HL-60/S4 (cell line): ENCODE data around the gene CORO1C.
"Not testable (repeated sequence)": the region's sequence is repeated elsewhere in the genome, so short reads cannot be mapped to it uniquely, and the experiment has no call there.

Experiments used
- in situ Hi-C: fragments of 300-500 bp; cut with MboI; formaldehyde crosslinking; loops from 2 replicates; pipeline ENCODE4 v1.14.3; 2022; ENCODE audit warnings: low sequenced_read_pairs

Gene CORO1C

DNA sequence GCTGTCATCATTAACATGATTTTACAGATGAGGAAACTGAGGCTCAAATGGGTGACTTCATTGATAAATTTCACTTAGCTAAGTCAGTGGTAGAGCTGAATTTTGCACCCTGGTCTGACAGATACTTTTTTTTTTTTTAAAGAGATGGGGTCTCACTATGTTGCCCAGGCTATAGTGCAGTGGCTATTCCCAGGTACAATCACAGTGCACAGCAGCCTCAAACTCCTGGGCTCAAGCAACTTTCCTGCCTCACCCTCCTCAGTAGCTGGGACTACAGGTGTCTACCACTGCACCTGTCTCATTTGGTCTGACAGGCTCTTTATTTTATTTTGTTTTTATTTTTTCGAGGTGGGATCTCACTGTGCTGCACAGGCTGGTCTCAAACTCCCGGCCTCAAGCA lies 24.2 kb upstream of the CORO1C start:
- in situ Hi-C loops, result no loop called here

DNA sequence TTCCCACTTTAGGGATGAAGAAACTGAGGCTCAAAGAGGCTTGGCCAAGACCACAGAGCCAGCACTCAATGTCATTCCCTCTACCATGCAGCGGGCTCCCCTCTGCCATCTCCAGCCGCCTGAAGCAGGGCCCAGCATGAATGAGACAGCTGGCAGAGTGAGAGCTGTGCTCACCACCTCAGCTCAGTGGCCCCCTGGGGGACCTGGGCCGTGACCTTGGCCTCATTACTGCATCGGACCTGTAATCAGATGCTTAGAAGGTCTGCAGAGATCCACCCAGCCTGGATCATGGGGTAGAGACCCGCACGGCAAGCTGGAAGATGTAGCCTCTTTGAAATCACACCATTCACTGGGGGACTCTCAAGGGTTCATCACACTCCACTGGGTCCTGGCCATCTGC lies 22.7 kb upstream of the CORO1C start:
- in situ Hi-C loops, result no loop called here

DNA sequence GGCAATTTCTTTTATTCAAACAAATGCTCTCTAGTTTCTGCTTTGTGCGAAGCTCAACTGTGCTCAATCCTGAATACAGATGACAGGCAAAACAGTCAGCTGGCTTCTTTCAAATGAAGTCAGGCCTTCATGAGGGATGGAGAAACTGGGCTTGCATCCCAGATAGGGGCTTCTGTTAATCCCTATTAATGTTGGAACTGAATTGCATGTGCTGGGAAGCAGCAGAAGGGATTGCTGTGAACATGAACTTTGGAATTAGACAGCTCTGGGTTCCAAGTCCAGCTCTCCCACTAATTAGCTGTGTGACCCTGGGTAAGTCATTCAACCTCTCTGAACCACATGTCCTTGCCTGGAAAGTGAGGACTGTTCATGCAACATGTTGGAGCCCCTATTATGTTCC lies 21.1 kb upstream of the CORO1C start:
- in situ Hi-C loops, result no loop called here

DNA sequence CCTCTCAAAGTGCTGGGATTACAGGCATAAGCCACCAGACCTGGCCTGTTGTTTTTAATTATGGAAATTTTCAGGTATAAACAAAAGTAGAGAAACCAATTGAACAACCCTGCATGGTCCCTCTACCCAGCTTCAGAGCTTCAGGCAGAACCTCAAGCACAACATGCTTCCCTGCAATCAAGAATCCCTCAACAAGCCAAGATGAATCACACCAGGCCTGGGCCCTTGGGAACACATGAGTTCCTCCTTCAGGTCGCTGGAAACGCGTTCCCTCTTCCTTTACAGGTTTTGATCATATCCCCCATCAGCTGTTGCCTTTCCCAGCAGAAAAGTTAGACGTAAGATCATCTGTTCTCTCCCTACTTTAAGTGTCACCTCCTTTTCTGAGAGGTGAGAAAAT lies 20.5 kb upstream of the CORO1C start:
- in situ Hi-C loops, result no loop called here

GRCh38 chr12:108751003-108751402 lies 19.7 kb upstream of the CORO1C start:
- in situ Hi-C loops, result not testable (repeated sequence)

DNA sequence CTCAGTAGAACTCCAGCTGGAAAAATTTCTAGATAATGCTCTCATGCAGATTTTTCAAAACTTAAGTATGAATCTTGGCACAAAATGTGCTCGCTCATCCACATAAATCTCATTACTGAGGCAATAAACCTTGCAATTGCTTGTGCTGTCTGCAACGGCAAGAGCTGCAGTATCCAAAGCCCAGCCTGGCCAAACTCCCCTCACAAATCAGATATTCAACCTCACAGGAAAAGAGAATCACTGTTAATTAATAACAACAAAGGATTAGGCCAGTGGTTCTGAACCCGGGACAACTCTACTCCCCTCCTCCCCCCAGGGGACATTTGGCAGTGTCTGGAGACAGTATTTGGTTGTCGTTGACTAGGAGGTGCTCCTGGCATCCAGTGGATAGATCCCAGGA lies 19.2 kb upstream of the CORO1C start:
- in situ Hi-C loops, result no loop called here

DNA sequence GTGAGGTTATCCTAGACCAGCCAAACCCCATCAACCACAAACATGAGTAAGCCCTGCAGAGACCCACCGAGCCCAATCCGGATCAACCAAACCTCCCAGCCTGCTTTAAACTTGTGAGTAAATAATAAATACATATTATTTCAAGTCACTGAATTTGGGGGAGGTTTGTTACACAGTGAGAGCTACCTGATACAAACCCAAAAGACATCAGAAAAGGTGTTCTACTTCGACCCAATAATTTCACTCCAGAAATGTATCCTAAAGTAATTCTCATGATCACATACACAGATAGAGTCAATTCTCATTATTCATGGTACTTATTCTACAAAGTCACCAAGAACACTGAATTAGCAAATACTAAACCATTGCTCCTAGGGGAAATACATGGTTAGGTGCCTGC lies 16.2 kb upstream of the CORO1C start:
- in situ Hi-C loops, result no loop called here

- in situ Hi-C loops, result no loop called here
Measured at GRCh38 chr12:108745641-108746040, 14.3 kb upstream of the CORO1C start.

DNA sequence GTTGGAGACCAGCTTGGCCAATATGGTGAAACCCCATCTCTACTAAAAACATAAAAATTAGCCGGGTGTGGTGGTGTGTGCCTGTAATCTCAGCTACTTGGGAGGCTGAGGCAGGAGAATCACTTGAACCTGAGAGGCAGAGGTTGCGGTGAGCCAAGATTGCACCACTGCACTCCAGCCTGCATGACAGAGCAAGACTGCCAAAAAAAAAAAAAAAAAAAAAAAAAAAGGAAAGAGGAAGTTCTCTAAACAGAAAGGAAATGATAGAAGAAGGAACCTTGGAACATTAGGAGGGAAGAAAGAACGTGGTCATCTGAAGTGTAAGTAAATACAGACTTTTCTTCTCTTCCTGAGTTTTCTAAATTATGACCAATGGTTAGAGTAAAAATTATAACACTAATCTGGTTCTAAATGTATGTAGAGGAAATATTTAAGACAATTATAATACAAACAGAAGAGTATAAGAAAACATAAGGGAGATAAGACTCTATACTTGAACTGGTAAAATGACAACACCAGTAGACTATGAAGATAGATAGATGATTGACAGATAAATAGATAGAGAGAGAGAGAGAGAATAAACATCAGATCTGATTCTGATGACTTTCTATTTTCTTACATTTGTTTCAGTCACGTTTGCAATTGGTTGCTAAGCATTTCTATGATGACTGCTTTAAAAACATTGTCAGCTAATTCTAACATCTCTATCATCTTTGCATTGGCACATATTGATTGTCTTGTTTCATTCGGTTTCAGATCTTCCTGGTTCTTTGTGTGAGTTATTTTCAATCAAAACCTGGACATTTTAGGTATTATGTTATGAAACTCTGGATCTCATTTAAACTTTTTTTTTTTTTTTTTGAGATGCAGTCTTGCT lies 12.9 kb upstream of the CORO1C start:
- in situ Hi-C loops, result no loop called here

DNA sequence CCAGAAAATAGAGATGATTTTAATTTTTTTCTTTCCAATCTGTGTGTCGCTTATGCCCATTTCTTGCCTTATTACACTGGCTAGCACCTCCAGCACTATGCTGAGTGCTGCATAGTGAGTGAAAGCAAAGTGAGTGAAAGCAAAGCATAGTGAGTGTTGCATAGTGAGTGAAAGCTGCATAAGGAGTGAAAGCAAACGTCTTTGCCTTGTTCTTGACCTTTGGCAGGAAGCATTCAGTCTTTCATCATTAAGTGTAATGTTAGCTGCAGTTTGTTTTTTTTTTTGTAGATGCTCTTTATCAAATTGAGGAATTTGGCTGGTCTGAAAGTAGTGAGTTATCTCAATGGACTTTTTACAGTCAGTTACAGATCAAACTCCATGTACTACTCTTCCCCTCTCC lies 6.9 kb upstream of the CORO1C start:
- in situ Hi-C loops, result no loop called here

- in situ Hi-C loops, result no loop called here
Measured at GRCh38 chr12:108735855-108736254, 4.5 kb upstream of the CORO1C start.

- in situ Hi-C loops, result no loop called here
Measured at GRCh38 chr12:108734200-108734906, 3.0 kb upstream of the CORO1C start.

DNA sequence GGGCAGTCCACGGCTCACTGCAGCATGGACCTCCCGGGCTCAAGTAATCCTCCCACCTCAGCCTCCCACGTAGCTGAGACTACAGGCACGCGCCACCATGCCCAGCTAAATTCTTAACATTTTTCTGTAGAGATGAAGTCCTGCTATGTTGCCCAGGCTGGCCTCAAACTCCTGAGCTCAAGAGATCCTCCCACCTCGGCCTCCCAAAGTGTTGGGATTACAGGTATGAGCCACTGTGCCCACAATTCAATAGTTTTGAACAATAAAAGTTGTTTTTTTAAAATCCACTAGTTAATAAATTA lies 1.9 kb upstream of the CORO1C start:
- in situ Hi-C loops, result not testable (repeated sequence)

DNA sequence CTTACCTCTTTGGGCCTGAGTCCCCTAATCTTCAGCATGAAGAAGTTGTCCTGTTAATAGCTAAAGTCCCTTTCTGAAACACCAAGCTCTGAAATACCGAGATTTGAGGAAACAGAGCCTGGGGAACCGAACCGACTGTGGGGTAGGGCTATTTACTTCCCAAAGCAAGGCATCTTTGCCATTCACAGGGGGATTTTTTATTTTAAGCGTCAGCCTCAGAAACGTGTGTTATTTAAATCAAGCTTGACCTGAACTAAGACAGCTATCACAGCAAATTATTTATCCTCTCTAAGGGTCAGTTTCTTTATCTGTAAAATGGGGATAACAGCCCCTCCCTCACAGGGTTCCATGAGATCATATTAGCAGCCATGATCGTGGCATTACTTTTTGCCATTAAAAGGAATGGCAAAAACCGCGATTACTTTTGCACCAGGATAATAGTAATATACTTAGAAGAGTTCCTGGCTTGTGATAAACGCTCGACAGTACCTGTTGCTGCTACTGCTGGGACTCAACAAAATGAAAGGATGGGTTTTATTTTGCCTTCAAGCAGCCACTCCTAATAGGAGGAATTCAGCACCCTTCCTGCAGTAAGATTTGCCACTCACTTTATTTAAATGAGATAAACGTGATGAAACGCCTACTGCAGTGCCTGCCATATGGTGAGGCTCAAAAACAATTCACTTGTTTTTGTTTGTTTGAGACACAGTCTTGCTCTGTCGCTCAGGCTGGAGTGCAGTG lies 1.3 kb upstream of the CORO1C start:
- in situ Hi-C loops, result no loop called here

DNA sequence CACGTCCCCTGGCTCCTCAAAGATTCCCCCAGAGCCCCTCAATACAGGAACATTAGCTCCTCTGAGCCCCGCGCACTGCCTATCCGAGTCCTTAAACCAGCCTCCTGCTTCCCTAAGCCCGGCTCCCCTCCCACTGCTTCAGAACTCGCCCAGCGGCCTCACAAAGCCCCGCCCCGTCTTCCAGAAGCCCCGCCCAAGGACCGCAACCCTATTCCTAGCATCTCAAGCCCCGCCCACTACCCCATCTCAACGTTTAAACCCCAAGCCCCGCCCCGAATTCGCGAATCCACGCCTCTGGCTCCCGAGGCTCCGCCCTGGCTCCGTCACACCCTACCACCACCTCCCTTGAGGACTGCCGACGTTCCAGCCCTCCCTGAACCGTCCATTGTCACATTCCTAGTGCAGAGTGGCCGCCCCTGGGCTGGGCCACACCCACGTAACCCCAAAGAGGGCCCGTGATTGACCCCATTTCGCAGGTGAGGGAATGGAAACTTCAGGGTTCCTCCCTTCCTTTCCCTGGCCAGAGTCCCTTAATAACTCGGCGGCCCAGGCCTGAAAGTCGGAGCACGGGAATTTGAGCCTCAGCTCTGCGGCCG lies 646 bp upstream of the CORO1C start:
- in situ Hi-C loops, result no loop called here

DNA sequence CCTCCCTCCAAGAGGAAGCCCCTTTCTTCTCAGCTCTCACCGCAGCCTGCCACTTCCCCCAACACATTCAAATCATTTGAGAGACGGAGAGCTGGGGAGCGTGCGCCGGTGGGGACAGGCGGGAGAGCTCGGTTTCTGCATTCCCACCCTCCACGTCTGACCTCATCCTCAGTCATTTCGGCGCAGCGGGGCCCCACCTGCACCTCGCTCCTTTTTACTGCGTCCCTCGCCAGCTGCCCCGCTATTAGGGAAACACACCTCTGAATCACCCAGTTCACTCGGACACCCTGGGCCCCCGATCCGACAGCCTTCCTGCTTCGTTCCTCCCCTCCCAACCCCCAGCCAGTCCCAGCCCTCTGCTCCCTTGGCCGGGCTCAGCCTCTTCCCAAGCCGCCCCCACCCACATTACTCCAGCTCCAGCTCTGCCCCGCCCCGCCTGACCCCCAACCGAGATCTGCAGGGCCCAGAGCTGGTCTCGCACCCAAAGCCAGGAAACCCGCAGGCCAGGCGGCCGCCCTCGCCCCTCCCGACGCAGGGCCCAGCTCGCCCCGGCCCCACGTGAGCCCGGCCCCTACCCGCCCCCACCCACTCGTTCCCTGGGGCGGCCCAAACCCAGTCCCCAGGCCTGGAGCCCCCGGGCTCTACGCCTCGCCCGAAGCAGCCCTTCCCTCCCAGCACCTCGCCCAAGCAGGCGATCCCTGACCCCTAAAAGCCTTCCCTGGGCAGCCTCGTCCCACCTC lies 783 bp downstream of the CORO1C start:
- in situ Hi-C loops, result no loop called here

DNA sequence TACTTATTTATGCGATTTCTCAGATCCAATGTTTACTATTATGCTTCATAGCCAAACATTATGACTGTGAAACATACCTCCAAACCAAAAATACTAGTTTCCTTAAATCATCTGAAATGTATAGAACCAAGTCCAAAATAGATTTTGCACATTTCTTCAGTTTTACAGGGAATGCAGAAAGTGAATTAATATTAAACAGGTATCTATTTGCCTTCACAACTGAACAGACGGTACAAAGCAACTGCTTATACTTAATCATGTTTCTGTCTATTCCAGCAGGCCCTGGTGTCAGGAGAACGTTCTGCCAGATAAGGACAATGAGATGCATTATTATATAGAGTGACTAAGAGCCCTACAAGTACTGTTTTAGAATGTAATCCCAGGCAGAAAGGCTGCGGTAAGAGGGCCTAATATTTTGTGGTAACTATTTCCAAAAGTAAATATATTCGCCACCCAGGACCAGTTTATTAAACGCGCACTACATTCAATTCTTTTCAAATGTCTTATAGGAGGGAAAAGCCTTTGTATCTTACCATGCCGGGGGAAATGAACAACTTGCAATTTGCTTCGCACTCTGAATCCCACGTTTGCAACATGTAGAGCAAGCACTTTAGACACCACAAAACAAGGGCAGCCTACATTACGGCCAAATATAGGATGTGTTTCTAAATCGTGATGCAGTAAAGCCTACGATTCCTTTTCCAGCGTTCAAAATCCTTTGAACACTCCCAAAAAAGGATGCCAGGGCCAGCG lies 1.5 kb downstream of the CORO1C start:
- in situ Hi-C loops, result no loop called here

DNA sequence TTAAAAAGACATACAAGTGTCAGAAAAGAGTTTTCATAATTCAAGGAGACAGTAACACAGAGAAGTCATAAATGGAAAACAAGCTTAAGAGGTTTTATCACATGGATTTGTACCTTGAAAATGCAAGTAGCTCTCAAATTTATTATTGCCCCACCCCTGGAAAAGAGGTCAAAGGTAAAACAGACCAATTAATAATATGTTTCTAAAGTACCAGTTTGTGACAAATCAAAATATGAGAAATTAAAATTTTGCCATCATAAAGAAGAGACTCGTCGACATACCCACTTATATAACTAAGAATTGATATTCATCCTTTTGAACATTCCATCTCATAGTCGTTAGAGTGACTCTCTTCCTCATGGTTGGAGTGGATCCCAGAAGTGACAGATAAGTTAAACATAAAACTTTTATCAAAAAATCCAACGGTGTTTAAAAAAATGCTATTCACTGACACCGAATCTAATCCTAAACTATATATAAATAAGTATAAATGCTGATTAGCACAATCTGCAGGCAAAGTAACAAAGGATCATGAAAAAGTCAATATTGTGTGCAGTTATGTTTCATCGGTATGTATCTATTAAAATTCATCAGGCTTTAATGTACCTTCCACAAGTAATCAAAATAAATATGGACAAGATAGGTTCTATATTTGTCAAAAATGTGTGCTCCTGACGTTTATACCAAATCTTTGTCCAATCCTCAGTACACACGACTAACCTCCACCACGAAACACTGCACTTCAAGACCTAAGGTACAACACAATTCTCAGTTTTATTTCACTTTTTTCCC lies 2.3 kb downstream of the CORO1C start:
- in situ Hi-C loops, result no loop called here
